Measurements from ENCODE around the gene AIFM3.

The AIFM3 gene

GRCh38 chr22:21028277-21029251, 61.5 kb downstream of the AIFM3 start:
- Histone ChIP-seq H3K9me3 (ENCODE audit: control insufficient read depth, insufficient read depth, low read length) (no peaks in the 10 kb centered on the region), H3K27ac (ENCODE audit: low read depth, low read length) (no peak overlapping the region), H3K4me3 (ENCODE audit: low read depth, low read length) (no peak overlapping the region), H3K4me1 (ENCODE audit: control insufficient read depth, insufficient read depth, low read length) (peaks cover 5% of the 10 kb centered on the region; the same call in 1 of the 2 replicates), H3K9ac (ENCODE audit: low read depth, low read length) (no peak overlapping the region), H3K36me3 (ENCODE audit: control insufficient read depth, insufficient read depth, low read length) (no peaks in the 10 kb centered on the region), H3K27me3 (ENCODE audit: control insufficient read depth, insufficient read depth, low read length) (peaks cover 31% of the 10 kb centered on the region)

- Histone ChIP-seq H3K4me3 (ENCODE audit: low read depth, low read length) (no peak overlapping the region), H3K4me1 (ENCODE audit: control insufficient read depth, insufficient read depth, low read length) (peaks cover 5% of the 10 kb centered on the region; the same call in 1 of the 2 replicates), H3K9me3 (ENCODE audit: control insufficient read depth, insufficient read depth, low read length) (no peaks in the 10 kb centered on the region), H3K36me3 (ENCODE audit: control insufficient read depth, insufficient read depth, low read length) (no peaks in the 10 kb centered on the region), H3K27ac (ENCODE audit: low read depth, low read length) (no peak overlapping the region), H3K27me3 (ENCODE audit: control insufficient read depth, insufficient read depth, low read length) (peaks cover 34% of the 10 kb centered on the region), H3K9ac (ENCODE audit: low read depth, low read length) (no peak overlapping the region)
These were observed 62.5 kb downstream of the AIFM3 start for GRCh38 chr22:21029486-21030025.

- no peak overlapping the region for H3K27ac ChIP-seq (ENCODE audit: low read depth, low read length)
- H3K36me3 ChIP-seq (ENCODE audit: control insufficient read depth, insufficient read depth, low read length), result no peaks in the 10 kb centered on the region
- no peak overlapping the region for H3K4me3 ChIP-seq (ENCODE audit: low read depth, low read length)
- H3K4me1 ChIP-seq (ENCODE audit: control insufficient read depth, insufficient read depth, low read length), result peaks cover 5% of the 10 kb centered on the region; the same call in 1 of the 2 replicates
- no peaks in the 10 kb centered on the region for H3K9me3 ChIP-seq (ENCODE audit: control insufficient read depth, insufficient read depth, low read length)
- no peak overlapping the region for H3K9ac ChIP-seq (ENCODE audit: low read depth, low read length)
- peaks cover 34% of the 10 kb centered on the region for H3K27me3 ChIP-seq (ENCODE audit: control insufficient read depth, insufficient read depth, low read length)
These were observed 63.0 kb downstream of the AIFM3 start for GRCh38 chr22:21030032-21030431.

All from HUES48 (cell line).